ENCODE data around the gene SURF2.
"Not testable (repeated sequence)": the region's sequence is repeated elsewhere in the genome, so short reads cannot be mapped to it uniquely, and the experiment has no call there.

The SURF2 gene

GRCh38 chr9:133356391-133357091, at the start of gene SURF2, which contains the start of gene SURF1:
Gene SURF2 (plus strand): TSS chr9:133356550. CDS start chr9:133356593, 43 bp downstream.
Gene SURF1 (minus strand): TSS chr9:133356487. CDS start chr9:133356453, 34 bp downstream.
- peak; percentile 76 to 80 for DNase-seq

- DNase-seq: no peak
Observed at GRCh38 chr9:133307301-133307700, 49.0 kb upstream of the SURF2 start.

- no peak for DNase-seq
Observed at GRCh38 chr9:133309608-133310007, 46.7 kb upstream of the SURF2 start.

- DNase-seq: no peak
Observed at GRCh38 chr9:133315997-133316396, 40.4 kb upstream of the SURF2 start.

GRCh38 chr9:133317551-133317950, 38.8 kb upstream of the SURF2 start:
- DNase-seq: not testable (repeated sequence)

- DNase-seq: no peak
Observed at GRCh38 chr9:133320421-133320881, 35.9 kb upstream of the SURF2 start.

- DNase-seq: no peak
Observed at GRCh38 chr9:133321411-133321935, 34.9 kb upstream of the SURF2 start.

- DNase-seq: no peak
Observed at GRCh38 chr9:133322701-133323100, 33.6 kb upstream of the SURF2 start.

GRCh38 chr9:133323211-133323610, 33.1 kb upstream of the SURF2 start:
- DNase-seq: no peak

- no peak for DNase-seq
Observed at GRCh38 chr9:133323991-133324703, 32.2 kb upstream of the SURF2 start.

GRCh38 chr9:133327021-133327420, 29.3 kb upstream of the SURF2 start:
- DNase-seq: not testable (repeated sequence)

GRCh38 chr9:133327834-133328484, 28.4 kb upstream of the SURF2 start:
- DNase-seq: no peak

GRCh38 chr9:133329306-133330156, 26.8 kb upstream of the SURF2 start:
- DNase-seq: peak in 1 of 2 experiments; percentile 24

- no peak for DNase-seq
Observed at GRCh38 chr9:133331221-133331620, 25.1 kb upstream of the SURF2 start.

GRCh38 chr9:133331641-133332380, 24.5 kb upstream of the SURF2 start:
- no peak for DNase-seq

GRCh38 chr9:133332381-133332730, 24.0 kb upstream of the SURF2 start:
- no peak for DNase-seq

- no peak for DNase-seq
Observed at GRCh38 chr9:133333011-133333410, 23.3 kb upstream of the SURF2 start.

GRCh38 chr9:133333566-133333965, 22.8 kb upstream of the SURF2 start:
- DNase-seq: no peak

GRCh38 chr9:133334161-133334560, 22.2 kb upstream of the SURF2 start:
- DNase-seq: no peak

GRCh38 chr9:133334888-133335287, 21.5 kb upstream of the SURF2 start:
- not testable (repeated sequence) for DNase-seq

GRCh38 chr9:133335924-133336811, 20.2 kb upstream of the SURF2 start, which contains the start of gene SURF6:
Gene SURF6 (minus strand): TSS chr9:133336188. CDS start chr9:133336132, 56 bp downstream.
- DNase-seq: peak; percentile 91

Data from Kasumi-1 (cell line).